Measurements from ENCODE around the gene EDC4.
"Not testable (repeated sequence)": the region's sequence is repeated elsewhere in the genome, so short reads cannot be mapped to it uniquely, and the experiment has no call there.

Gene EDC4, protein sequence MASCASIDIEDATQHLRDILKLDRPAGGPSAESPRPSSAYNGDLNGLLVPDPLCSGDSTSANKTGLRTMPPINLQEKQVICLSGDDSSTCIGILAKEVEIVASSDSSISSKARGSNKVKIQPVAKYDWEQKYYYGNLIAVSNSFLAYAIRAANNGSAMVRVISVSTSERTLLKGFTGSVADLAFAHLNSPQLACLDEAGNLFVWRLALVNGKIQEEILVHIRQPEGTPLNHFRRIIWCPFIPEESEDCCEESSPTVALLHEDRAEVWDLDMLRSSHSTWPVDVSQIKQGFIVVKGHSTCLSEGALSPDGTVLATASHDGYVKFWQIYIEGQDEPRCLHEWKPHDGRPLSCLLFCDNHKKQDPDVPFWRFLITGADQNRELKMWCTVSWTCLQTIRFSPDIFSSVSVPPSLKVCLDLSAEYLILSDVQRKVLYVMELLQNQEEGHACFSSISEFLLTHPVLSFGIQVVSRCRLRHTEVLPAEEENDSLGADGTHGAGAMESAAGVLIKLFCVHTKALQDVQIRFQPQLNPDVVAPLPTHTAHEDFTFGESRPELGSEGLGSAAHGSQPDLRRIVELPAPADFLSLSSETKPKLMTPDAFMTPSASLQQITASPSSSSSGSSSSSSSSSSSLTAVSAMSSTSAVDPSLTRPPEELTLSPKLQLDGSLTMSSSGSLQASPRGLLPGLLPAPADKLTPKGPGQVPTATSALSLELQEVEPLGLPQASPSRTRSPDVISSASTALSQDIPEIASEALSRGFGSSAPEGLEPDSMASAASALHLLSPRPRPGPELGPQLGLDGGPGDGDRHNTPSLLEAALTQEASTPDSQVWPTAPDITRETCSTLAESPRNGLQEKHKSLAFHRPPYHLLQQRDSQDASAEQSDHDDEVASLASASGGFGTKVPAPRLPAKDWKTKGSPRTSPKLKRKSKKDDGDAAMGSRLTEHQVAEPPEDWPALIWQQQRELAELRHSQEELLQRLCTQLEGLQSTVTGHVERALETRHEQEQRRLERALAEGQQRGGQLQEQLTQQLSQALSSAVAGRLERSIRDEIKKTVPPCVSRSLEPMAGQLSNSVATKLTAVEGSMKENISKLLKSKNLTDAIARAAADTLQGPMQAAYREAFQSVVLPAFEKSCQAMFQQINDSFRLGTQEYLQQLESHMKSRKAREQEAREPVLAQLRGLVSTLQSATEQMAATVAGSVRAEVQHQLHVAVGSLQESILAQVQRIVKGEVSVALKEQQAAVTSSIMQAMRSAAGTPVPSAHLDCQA (N-terminal part only)

DNA sequence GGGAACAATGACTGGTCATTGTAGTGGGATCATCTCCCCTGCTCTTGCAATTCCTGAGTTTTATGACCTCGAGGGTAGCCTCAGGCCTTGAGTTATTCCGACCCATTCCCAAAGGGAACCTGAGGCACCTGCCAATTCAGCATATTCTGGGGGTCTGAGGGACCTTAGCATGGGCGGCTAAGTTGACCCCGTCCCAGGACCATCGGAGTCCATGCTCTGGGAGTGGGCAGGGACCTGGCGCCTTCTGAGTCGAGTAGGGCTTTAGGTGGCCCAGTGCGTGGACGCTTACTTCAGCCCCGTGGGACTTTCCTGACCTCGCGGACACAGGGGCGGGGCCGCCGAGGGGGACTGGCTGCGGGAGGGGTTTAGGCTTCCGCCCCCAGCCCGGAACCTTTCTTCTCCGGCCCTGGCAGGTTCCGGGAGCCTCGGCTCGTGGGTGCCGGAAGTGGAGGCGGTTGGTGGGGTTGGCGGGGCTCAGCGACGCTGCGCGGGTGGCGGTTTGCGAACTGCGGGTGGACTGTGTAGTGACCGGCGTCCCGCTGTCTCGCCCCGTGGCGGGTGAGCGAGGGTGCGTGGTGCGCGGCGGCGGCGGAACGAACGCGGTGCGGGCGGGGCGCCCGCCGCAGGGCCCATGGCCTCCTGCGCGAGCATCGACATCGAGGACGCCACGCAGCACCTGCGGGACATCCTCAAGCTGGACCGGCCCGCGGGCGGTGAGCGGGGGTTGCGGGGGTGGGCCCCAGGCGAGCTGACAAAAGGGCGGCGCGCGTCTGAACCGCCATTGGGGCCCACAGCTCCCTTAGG, at the start of gene EDC4:
Gene EDC4, plus strand, starts transcription at position 422 of the 804 bp plus-strand sequence. Its CDS starts 210 bp downstream, at position 632.
- peak; percentile 82 to 84 for DNase-seq (ENCODE audit: low read depth in 2 of 2)

DNA sequence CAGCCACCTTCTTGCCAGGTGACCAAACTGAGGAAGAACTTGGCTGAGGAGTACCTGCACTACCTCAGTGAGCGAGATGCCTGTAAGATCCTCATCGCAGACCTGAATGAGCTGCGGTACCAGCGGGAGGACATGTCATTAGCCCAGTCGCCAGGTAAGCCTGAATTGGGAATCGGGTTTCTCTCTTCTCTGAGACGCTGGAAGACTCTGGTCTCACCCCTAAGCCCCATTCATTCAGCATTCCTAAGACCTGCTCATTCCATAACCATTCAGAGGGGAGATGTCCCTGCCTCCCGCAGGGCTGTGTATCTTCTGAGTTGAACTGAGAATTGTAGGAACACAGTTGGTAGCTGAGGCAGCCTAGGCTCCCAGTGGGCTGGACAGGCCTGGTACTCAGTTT, 47.7 kb upstream of the EDC4 start:
- no peak for DNase-seq (ENCODE audit: low read depth in 2 of 2)

DNA sequence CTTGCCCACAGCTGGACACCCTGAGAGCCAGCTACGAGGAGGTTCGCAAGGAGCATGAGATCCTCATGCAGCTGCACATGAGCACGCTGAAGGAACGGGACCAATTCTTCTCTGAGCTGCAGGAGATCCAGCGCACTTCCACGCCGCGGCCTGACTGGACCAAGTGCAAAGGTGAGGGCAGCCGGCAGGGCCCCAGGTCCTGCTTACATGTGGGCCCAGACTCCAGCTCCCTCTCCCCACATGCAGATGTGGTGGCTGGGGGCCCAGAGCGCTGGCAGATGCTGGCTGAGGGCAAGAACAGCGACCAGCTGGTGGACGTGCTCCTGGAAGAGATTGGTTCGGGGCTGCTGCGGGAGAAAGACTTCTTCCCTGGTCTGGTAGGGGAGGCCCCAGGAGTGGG, 46.9 kb upstream of the EDC4 start:
- no peak for DNase-seq (ENCODE audit: low read depth in 2 of 2)

DNA sequence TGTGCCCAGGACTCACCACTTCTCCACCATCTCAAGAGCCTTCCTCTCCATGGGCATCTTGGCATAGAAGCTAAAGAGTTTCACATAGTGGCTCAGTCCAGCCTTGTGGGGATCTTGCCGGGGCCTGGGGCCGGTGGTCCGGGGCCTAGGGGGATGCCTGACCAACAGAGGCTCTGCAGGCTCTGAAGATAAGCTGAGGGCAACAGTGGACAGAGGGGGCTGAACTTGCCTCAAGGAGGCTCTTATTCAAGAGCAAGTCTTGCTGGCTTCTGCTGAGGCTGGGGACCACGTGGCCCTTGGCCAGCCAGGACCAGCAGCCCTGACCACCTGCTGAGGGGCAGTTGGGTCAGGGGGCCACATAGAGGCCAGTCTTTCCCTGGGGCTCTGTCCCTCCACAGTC, 44.2 kb upstream of the EDC4 start:
- no peak for DNase-seq (ENCODE audit: low read depth in 2 of 2)

DNA sequence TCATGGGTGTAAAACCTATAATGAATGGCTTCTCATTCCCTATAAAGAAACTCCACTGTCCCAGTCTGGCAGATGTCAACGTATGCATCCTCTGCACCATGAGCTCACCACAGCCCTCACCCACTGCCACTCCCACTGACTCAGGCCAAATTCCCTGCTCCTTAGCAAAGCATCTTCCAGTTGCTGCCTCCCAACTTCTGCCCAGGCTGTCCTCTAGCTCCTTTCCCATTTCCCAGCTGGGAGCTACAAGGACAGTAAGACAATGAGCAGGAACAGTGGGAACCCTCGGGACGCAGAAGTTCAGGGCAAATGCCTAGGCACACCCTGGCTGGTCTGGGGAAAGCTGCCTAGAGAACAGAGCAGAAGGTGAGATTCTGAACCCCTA, 39.8 kb upstream of the EDC4 start:
- DNase-seq (ENCODE audit: low read depth in 2 of 2) = no peak

DNA sequence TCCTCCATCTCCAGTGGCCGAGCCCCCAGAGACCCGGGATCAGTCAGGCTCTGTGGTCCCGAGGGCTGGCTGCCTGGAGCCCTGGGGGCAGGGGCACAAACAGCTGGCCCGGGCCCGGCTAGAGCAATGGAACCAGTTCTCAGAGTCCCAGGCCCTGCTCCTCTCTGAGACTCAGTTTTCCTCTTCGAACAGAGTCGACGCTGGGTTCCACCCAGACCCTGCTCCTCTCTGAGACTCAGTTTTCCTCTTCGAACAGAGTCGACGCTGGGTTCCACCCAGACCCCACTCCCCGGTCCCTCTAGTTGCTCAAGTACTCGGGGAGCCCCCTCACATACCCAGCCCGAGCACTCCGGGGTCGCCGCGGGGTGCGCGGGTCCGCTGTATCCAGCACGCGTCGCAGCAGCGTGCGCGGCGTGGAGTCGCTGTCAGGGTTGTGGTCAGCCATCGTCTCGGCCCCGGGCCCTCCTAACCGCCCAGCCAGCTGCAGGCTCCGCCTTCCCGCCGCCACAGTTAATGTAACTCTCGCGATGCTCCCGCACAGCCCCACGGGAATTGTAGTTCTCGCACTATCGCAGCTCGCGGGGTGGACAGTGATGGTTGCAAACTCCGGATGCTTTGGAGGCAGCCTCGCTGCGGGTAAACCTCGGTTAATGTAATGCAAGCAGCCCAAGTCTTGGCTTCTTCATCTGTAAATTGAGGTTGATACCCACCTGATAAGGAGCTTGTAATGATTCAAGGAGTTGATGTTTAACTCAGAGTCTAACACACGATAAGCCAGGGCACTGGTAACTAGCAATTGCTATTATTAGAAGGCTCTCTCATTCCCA, 39.2 kb upstream of the EDC4 start:
- DNase-seq (ENCODE audit: low read depth in 2 of 2) = peak; percentile 86 to 88

DNA sequence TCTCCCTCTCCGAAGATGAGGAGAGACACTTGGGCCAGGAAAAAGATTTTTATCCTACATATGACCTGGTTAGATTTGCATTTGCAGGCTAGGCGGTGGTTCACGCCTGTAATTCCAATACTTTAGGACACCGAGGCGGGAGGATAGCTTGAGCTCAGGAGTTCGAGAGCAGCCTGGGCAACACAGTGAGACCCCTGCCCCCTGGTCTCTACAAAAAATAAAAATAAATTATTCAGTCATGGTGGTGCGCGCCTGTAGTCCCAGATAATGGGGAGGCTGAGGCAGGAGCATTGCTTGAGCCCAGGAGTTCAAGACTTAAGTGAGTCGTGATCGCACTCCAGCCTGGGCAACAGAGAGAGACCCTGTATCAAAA, 38.6 kb upstream of the EDC4 start:
- no peak for DNase-seq (ENCODE audit: low read depth in 2 of 2)

DNA sequence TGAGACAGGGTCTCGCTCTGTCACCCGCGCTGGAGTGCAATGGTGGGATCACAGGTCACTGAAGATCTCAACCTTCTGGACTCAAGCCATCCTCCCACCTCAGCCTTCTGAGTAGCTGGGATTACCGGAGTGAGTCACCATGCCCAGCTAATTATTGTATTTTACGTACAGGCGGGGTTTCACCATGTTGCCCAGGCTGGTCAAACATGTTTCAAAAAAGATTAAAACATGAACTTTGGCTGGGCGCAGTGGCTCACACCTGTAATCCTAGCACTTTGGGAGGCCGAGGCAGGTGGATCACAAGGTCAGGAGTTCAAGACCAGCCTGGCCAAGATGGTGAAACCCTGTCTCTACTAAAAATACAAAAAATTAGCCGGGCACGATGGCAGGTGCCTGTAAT, 35.7 kb upstream of the EDC4 start:
- not testable (repeated sequence) for DNase-seq (ENCODE audit: low read depth in 2 of 2)

DNA sequence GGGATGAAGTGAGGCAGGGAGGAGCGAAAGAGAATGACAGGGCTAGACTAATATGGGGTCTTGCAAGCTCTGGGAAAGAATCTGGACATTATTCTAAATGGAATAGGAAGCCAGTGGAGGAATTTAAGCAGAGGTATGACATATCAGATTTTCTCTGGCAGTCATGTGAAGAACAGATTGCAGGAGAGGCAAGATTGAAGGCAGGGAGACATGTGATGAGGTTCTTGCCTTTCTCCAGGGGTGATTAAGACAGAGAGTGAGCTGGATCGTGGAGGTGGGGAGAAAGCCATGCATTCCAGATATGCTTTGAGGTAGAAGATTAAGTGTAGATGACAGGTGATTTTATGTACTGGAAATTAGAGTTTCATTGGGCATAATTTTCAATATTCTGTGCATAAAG, 35.0 kb upstream of the EDC4 start:
- no peak for DNase-seq (ENCODE audit: low read depth in 2 of 2)

DNA sequence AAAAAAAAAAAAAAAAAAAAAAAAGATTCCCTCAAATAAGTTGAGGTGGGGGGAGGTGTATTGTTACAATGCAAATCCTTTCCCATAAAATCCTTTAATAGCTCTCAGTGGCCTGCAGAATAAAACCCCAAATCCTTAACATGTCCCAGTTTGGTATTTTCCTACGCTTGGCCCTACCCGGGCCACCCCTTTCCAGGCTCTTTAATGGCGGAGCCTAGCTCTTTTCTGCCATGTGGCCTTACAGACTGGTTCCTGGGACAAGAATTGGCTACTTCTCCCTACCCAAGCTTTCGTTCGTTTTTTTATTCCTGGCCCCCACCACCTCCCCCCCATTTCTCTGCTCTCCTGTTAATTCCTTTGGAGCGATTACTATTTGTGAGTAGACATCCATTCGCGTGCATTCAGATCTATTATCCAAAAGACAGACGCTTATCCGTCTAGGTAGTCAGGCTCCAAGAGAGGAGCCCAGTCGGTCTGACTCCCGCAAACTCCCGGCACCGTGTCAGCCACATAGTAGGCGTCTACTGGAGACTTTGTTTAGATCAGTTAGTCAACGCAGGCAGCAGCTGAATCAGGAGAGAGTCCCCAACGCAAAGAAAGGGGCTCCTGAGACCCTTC, 31.5 kb upstream of the EDC4 start:
- no peak for DNase-seq (ENCODE audit: low read depth in 2 of 2)

DNA sequence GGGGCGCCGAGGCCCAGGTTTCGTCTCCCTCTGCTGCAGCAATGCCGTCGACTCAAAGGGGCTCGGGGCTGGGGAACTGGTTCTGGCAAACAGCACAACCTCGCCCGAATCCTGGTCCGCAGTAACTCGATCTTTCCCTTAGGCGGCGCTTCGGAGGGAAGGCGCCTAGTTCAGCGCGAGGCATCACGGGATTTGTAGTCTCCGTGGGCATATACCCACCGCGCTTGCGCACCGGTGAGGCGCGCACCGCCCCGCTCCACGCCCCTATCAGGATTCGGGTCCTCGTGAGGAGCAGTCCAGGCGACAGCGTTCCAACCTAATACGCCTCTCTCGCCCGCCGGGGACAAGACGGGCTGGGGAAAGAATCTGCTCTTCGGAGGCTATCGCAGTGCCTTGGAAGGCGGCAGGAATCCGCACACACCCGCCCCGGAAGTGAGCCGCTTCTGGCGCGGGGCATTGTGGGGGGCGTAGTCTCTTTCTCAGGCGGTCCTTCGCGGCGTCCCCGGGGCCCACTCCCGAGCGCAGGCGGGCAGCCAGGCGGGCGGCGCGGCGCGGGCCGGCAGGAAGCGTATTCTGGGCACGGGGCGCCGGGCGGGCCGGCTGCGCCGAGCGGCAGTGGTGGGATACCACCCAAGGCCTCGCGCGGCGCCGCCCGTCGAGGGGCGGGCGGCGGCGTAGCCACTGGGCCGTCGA, 30.9 kb upstream of the EDC4 start, which contains the start of gene THAP11:
Gene THAP11, plus strand, starts transcription at position 505 of the 693 bp plus-strand sequence. CDS start 235 bp downstream, outside the sequence.
- peak; percentile 87 to 88 for DNase-seq (ENCODE audit: low read depth in 2 of 2)

DNA sequence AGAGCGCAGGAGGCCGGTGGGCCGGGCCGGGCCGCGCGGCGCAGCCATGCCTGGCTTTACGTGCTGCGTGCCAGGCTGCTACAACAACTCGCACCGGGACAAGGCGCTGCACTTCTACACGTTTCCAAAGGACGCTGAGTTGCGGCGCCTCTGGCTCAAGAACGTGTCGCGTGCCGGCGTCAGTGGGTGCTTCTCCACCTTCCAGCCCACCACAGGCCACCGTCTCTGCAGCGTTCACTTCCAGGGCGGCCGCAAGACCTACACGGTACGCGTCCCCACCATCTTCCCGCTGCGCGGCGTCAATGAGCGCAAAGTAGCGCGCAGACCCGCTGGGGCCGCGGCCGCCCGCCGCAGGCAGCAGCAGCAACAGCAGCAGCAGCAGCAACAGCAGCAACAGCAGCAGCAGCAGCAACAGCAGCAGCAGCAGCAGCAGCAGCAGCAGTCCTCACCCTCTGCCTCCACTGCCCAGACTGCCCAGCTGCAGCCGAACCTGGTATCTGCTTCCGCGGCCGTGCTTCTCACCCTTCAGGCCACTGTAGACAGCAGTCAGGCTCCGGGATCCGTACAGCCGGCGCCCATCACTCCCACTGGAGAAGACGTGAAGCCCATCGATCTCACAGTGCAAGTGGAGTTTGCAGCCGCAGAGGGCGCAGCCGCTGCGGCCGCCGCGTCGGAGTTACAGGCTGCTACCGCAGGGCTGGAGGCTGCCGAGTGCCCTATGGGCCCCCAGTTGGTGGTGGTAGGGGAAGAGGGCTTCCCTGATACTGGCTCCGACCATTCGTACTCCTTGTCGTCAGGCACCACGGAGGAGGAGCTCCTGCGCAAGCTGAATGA, 30.1 kb upstream of the EDC4 start:
- peak; percentile 39 to 47 for DNase-seq (ENCODE audit: low read depth in 2 of 2)

DNA sequence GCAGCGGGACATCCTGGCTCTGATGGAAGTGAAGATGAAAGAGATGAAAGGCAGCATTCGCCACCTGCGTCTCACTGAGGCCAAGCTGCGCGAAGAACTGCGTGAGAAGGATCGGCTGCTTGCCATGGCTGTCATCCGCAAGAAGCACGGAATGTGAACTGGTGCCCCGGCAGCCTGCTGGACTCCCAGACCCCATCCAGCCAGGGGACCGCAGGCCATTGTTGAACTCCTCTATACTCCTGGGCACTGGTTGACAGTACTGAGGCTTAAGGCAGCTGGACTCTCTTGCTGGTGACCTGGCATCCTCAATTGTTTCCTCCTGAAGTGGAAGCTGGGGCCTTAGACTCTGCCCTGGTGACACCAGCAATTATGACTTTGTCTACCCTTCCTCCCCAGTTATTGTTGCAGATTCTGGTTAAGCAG, 29.5 kb upstream of the EDC4 start:
- no peak for DNase-seq (ENCODE audit: low read depth in 2 of 2)

DNA sequence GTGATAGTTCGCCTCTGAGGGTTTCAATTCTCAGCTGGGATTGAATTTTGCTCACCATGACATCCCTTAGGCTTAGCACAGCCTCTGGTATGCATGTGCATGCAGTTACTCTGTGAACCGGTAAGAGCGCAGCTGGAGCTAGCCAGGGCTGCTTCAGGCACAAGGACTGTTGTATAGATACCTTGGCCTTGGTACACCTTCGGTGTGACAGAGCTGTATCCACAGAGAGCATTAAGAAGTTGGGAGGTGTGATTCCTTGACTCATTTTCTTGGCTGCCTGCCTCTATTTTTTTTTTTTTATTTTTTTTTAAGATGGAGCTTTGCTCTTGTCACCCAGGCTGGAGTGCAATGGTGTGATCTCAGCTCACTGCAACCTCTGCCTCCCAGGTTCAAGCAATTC, 28.4 kb upstream of the EDC4 start:
- no peak for DNase-seq (ENCODE audit: low read depth in 2 of 2)

DNA sequence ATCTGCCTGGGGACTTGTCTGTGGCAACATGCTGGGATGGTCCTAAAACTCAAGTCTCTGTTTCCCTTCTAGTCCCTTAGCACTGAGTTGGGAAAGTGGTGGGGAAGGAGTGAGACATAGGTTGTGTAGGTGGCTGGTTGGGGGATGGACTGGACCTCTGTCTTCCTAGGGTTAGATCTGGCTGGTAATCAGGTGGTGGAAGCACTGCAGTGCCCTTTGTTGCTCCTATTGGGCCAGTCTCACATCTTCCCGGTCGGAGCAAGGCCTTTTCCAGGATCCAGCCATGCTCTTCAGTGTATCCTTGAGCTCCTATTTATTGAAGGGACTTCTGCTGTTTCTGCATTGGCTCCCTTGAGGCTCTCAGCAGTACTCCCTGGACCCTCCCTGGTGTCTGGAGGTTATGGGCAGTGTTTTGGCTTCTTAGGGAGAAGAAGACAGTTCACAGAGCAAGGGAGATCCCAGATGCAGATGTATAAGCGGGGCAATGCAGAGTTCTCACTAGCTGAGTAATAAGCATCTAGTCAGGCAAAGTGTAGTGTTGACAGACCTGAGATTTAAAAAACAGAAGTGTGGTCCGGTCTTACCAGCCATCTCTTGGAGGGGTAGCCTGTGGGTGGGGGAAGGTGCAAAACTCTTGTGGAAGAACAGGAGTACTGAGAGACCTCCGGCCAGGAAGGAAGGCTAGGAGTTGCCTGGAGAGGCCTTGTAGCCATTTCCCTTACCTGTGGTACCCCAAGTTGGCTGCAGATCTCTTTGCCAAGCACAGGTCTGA, 27.4 kb upstream of the EDC4 start:
- DNase-seq (ENCODE audit: low read depth in 2 of 2) = no peak

DNA sequence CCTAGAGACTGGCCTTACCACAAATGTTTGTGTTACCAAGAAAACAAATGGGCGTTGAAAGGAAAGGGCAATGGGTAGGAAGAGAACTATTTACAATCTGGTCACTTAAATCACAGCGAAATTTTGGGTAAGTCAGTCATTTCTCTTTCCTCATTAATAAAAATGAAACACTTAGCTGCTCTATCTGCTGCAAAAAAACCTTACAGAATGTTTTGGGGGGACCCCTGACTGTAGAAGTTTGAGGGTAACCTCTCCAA, 26.9 kb upstream of the EDC4 start:
- DNase-seq (ENCODE audit: low read depth in 2 of 2) = no peak

DNA sequence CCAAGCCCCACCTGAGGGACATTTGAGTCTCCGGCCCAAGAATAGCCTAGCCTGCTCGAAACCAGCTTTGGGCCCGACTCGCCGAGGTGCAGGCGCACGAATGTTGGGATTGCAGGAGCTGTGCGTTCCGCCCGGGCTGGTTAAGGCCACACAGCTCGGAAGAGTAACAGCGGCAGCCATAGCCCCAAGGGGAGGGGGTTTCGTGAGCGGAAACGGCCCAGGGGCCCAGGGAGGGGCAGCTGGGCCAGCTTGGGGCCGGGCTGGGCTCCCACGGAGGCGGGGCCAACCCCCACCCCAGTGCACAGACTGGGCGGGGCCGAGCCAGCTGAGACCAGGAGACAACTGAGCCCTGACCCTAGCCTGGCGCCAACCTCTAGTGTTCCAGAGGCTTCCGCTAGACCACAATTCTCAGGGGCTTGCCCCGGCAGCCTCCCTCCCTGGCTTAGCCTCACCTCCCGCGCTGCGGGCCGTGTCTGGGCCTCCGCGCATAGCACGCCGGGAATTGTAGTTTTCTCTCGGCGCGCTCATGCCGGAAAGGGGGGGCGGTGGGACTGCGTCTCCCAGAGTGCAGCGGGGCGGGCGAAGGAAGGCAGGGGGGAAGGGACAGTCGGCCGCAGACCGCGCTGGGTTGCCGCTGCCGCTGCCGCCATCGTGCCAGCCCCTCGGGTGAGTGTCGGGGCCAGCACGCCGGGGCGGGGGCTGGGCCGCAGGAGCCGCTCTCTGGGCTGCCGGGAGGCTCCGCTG, 26.4 kb upstream of the EDC4 start, which contains the start of gene NUTF2:
Gene NUTF2, plus strand, starts transcription at position 614 of the 744 bp plus-strand sequence. CDS start 18,198 bp downstream, outside the sequence.
- DNase-seq (ENCODE audit: low read depth in 2 of 2) = peak; percentile 94

All from stimulated activated CD8-positive, alpha-beta memory T cell treated with anti-CD3 and anti-CD28 coated beads, Interleukin-15, amount 100 ng/mL, for 48 hours (primary cell).